NB4 (cell line): ENCODE data around the gene PALM2AKAP2.

Experiments used
- DNase-seq: peaks from one replicate; pipeline ENCODE4 v3.0.0; 2010; ENCODE audit warnings: low read depth
- H3K4me3 ChIP-seq: one replicate; pipeline ENCODE4 v1.5.1; 2011; ENCODE audit warnings: mild to moderate bottlenecking, low read depth, low read length, moderate library complexity
- MAX ChIP-seq: IDR thresholded peaks from 2 replicates; pipeline ENCODE4 v1.6.1; 2011; ENCODE audit warnings: low read depth, low read length
- MYC ChIP-seq: IDR thresholded peaks from 2 replicates; pipeline ENCODE4 v1.6.1; 2011; ENCODE audit warnings: low read depth, low read length
- POLR2A ChIP-seq: IDR thresholded peaks from 2 replicates; pipeline ENCODE4 v1.6.1; 2011; ENCODE audit warnings: mild to moderate bottlenecking; ENCODE audit not compliant: insufficient read length; ENCODE audit errors: extremely low read depth
- TF ChIP-seq, protein P1 (sequence below): IDR thresholded peaks from one replicate; pipeline ENCODE4 v1.5.1; 2012; ENCODE audit warnings: low read depth, low read length

Gene PALM2AKAP2

GRCh38 chr9:109780453-109781033 lies 545 bp downstream of the PALM2AKAP2 start:
- no peak overlapping the region for H3K4me3 ChIP-seq
- no peak for DNase-seq
- TF ChIP-seq, protein P1, sequence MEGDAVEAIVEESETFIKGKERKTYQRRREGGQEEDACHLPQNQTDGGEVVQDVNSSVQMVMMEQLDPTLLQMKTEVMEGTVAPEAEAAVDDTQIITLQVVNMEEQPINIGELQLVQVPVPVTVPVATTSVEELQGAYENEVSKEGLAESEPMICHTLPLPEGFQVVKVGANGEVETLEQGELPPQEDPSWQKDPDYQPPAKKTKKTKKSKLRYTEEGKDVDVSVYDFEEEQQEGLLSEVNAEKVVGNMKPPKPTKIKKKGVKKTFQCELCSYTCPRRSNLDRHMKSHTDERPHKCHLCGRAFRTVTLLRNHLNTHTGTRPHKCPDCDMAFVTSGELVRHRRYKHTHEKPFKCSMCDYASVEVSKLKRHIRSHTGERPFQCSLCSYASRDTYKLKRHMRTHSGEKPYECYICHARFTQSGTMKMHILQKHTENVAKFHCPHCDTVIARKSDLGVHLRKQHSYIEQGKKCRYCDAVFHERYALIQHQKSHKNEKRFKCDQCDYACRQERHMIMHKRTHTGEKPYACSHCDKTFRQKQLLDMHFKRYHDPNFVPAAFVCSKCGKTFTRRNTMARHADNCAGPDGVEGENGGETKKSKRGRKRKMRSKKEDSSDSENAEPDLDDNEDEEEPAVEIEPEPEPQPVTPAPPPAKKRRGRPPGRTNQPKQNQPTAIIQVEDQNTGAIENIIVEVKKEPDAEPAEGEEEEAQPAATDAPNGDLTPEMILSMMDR = no peak
- no peak for TF ChIP-seq MAX

DNA sequence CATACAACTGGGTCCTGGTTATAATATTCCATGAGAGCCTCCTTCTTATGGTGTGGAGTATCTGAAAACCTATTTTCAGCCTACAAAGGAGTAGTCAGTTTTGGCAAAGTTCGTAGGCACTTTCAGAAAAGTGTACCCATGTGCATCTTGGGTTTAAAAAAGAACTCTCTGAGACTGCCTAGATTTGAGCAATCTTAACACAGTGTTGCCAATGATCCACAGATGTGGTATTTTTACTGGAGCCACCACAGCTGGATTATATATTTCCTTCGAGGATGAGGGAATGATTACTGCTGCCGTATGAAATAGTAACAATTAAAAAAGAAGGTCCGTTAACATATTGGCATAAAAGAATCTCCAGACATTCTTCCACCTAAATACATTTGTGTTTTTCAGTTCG lies 1.1 kb downstream of the PALM2AKAP2 start:
- TF ChIP-seq, protein P1 = no peak
- TF ChIP-seq POLR2A (no peak), MYC (no peak), MAX (no peak)
- no peak for DNase-seq
- no peak overlapping the region for H3K4me3 ChIP-seq

- H3K4me3 ChIP-seq = no peak overlapping the region
- DNase-seq = no peak
- TF ChIP-seq, protein P1 = no peak
- TF ChIP-seq MYC (no peak), POLR2A (no peak), MAX (no peak)
Measured at GRCh38 chr9:109781541-109782197, 1.7 kb downstream of the PALM2AKAP2 start.

GRCh38 chr9:109787735-109788134 lies 7.7 kb downstream of the PALM2AKAP2 start:
- TF ChIP-seq POLR2A = no peak
- no peak for TF ChIP-seq MAX
- TF ChIP-seq, protein P1 = no peak
- no peak for TF ChIP-seq MYC
- no peak overlapping the region for H3K4me3 ChIP-seq
- DNase-seq = no peak

GRCh38 chr9:109789556-109789955 lies 9.6 kb downstream of the PALM2AKAP2 start:
- no peak for DNase-seq
- TF ChIP-seq, protein P1 = no peak
- no peak for TF ChIP-seq POLR2A
- no peak for TF ChIP-seq MAX
- no peak overlapping the region for H3K4me3 ChIP-seq
